HG03039 (cell line): ENCODE results near the gene ACTR1A.
"Not testable (repeated sequence)": the region's sequence is repeated elsewhere in the genome, so short reads cannot be mapped to it uniquely, and the experiment has no call there.

Experiments
- ATAC-seq: cut with Tn5 transposase; IDR thresholded peaks from one replicate; pipeline ENCODE4 v1.9.1; 2021; ENCODE audit warnings: mild to moderate bottlenecking, moderate library complexity; ENCODE audit not compliant: unreplicated experiment

Gene ACTR1A

GRCh38 chr10:102502337-102503151 lies at the start of gene ACTR1A:
ACTR1A (minus strand) TSS chr10:102502712; CDS start chr10:102502647, 65 bp downstream.
- peak; percentile 35 for ATAC-seq

GRCh38 chr10:102550636-102551210 lies 48.2 kb upstream of the ACTR1A start:
- ATAC-seq = no peak

- ATAC-seq = no peak
Observed at GRCh38 chr10:102549549-102549948, 47.0 kb upstream of the ACTR1A start.

GRCh38 chr10:102546606-102547320 lies 44.3 kb upstream of the ACTR1A start:
- no peak for ATAC-seq

GRCh38 chr10:102545997-102546396 lies 43.5 kb upstream of the ACTR1A start:
- ATAC-seq = no peak

DNA sequence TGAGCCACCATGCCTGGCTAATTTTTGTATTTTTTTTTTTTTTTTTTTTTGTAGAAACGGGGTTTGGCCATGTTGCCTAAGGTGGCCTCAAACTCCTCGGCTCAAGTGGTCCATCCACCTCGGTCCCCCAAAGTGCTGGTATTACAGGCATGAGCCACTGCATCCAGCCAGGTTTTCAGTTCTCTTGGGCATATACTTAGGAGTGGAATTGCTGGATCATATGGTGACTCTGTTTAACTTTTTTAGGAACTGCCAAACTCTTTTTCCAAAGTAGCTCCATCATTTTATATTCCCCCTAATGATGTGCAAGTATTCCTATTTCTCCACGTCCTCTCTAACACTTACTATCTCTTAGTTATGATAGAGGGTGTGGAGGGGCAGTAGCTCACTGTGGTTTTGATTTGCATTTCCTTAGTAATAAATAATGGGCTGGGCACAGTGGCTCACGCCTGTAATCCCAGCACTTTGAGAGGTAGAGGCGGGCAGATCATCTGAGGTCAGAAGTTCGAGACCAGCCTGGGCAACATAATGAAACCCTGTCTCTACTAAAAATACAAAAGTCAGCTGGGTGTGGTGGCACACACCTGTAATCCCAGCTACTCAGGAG lies 42.9 kb upstream of the ACTR1A start:
- no peak for ATAC-seq

GRCh38 chr10:102542800-102543418 lies 40.4 kb upstream of the ACTR1A start:
- ATAC-seq = no peak

- ATAC-seq = peak; percentile 61
Observed at GRCh38 chr10:102540023-102540422, 37.5 kb upstream of the ACTR1A start.

DNA sequence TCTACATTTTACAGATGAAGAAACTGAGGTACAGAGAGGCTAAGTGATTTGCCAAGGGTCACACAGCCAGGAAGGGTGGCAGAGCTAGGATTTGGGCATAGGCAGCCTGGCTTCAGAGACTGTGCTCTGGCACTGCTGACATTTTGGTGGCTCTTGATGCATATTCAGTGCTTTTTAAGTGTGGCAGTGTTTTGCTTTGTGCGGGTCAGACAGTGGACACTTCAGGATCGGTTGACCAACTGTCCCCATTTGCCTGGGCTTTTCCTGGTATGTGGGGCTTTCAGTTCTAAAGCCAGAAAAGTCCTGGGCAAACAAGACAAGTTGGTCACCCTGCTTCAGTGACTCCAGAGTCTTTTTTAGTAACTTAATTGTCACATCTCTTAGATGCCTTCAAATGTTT lies 36.3 kb upstream of the ACTR1A start:
- no peak for ATAC-seq

DNA sequence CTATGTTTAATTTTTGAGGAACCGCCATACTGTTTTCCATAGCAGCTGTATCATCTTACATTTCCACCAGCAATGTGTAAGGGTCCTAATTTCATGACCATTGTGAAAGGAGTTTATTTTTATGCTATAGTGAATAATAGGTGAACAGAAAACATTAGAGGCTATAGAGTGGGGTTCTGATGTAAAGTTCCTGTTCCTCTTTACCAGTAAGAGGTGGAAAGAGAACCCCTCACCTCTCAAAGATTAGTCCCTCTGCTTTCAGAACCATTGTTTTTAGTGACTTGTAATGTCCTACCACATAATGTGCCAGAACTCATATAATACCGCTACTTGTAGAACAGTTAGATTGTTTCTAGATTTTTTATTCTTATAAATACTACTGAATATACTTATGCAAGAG lies 35.4 kb upstream of the ACTR1A start:
- no peak for ATAC-seq

GRCh38 chr10:102537367-102537766 lies 34.9 kb upstream of the ACTR1A start:
- ATAC-seq = no peak

DNA sequence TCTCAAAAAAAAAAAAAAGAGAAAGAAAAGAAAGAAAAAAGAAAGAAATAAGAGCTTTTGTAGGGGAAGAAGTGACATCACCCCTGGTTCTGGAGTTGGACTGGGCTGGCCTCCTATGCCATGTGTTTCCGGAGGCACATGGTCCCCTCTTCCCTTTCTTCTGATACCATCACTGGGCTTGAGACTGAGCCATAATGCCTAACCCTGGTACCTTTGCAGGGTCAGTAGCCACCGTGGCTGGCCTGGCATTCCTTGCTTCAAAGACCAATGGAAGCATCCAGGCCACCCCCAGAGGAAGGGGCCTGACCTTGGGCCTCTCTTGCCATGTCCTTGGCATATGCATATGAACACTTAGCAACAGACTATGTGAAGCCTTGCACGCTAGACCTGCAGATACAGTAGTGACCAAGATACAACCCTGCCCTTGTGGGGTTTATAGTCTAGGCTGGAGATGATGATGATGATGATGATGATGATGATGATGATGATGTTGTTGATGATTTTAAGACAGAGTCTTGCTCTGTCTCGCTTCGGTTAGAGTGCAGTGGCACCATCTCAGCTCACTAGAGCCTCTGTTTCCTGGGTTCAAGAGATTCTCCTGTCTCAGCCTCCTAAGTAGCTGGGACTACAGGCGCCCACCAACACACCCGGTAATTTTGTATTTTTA lies 33.1 kb upstream of the ACTR1A start:
- no peak for ATAC-seq

DNA sequence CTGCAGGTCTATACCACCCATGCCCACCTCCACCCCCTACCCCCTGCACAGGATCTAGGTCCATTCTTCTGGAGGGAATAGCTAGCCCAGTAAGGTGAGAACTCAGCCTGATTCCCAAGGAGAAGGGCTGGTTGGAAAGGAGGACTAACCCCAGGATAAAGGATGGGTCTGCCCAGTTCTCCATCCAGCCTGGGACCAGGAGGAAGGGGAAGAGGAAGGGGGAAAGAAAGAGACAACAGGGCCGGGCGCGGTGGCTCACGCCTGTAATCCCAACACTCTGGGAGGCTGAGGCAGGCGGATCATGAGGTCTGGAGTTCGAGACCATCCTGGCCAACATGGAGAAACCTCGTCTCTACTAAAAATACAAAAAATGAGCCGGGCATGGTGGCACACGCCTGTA lies 32.5 kb upstream of the ACTR1A start:
- ATAC-seq = not testable (repeated sequence)

- no peak for ATAC-seq
Observed at GRCh38 chr10:102534333-102534732, 31.8 kb upstream of the ACTR1A start.

DNA sequence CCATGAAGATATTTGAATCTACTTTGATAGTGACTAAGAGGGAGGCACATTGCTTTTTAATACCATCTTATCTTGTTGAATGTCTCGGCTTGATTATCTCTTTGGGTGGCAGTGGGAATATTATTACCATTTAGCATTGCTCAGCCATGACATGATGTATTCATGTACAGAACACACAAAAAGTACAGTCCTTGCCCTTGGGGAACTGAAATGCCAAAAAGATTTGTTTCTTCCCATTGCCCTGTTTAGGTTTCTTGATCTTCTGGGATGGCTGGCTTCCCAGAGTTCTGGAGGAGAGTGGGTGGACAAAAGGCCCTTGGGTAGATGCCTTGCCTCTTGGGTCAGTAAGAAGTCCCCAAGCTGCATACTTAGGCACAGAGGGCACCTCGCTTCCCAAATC lies 25.0 kb upstream of the ACTR1A start:
- no peak for ATAC-seq

DNA sequence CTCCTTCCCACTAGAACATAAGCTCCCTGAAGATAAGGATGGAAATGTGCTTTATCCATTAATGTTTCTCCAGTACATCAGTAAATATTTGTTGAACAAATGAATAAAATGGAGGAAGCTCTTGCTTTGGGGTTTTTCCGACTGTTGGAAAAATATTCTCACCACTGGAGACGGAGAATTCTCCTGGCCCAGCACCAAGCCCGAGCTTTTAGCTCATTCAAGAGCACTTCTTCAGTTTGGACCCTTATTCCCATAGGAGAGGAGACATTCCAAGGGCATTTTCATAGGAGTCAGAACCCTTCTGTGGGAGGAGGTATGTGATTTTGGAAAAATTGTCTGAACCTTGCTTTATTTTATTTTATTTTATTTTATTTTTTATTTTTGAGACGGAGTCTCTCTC lies 22.2 kb upstream of the ACTR1A start:
- no peak for ATAC-seq

- no peak for ATAC-seq
Observed at GRCh38 chr10:102523250-102524029, 20.9 kb upstream of the ACTR1A start.

GRCh38 chr10:102522874-102523249 lies 20.4 kb upstream of the ACTR1A start:
- ATAC-seq = no peak

DNA sequence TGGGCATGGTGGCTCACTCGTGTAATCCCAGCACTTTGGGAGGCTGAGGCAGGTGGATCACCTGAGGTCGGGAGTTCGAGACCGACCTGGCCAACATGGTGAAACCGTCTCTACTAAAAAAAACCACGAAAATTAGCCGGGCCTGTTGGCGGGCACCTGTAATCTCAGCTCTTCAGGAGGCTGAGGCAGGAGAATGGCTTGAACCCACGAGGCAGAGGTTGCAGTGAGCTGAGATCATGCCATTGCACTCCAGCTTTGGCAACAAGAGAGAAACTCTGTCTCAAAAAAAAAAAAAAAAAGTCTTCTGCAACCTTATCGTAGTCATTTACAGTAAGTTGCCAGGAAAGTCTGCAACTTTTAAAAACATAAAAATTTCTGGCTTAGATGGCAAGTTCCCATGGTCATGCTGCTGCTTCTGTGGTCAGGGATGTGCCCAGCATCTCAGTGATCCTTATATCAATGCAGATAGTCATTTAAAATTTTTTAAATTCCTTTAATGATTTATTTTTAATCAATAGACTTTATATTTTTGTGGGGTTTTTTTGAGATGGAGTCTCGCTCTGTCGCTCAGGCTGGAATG lies 16.8 kb upstream of the ACTR1A start:
- ATAC-seq = no peak
